DMS53 treated with DMSO at 0.1 percent for 48 hours (cell line): ENCODE results near the gene SMCO4.
"Not testable (repeated sequence)": the region's sequence is repeated elsewhere in the genome, so short reads cannot be mapped to it uniquely, and the experiment has no call there.

Source experiments
- DNase-seq: peaks from one replicate; lab custom pipeline; 2025; ENCODE audit not compliant: unreplicated experiment; lab: John Stamatoyannopoulos, UW

SMCO4 gene

DNA sequence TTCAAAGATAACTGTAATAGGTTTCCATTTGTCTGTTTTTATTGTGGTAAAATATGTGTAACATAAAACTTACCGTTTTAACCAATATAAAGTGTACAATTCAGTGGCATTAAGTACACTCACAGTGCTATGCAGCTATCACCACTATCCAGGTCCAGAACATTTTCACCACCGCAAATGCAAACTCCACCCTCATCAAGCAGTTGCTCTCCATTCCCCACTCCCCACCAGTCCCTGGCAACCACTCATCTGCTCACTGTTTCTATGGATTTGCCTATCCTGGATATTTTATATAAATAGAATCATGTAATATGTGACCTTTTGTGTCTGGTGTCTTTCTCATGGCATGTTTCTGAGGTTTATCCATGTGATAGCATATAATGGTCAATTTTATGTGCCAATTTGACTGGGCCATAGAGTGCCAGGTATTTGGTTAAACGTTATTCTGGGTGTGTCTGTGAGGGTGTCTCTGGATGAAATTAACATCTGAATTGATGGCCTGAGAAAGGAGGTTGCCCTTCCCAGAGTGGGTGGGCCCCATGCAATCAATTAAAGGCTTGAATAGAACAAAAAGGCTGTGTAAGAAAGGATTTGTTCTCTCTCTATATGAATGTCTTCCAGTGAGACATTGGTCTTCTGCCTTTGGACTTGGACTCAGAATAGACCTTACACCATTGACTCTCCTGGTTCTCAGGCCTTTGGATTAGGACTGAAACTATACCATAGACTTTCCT is 17.2 kb upstream of the SMCO4 start:
- no peak for DNase-seq

DNA sequence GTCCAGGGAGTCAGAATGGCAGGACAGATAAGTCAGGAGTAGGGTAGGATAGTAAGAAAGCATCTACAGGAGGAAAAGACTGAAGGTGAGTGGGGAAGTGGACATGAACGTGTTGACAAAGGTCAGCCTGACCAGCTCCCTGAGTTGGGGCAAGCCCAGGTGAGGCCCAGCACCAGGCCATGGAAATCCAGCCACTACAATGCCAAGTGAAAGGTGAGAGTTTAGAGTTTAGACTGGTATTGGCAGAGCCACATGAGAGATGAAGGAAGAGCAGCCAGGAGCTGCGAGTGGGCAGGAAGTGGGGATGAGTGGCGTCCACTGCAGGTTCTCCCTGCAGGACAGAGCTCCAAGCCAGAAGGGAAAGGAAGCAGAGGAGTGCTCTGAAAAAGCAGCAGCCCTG is 16.5 kb upstream of the SMCO4 start:
- DNase-seq = no peak

DNA sequence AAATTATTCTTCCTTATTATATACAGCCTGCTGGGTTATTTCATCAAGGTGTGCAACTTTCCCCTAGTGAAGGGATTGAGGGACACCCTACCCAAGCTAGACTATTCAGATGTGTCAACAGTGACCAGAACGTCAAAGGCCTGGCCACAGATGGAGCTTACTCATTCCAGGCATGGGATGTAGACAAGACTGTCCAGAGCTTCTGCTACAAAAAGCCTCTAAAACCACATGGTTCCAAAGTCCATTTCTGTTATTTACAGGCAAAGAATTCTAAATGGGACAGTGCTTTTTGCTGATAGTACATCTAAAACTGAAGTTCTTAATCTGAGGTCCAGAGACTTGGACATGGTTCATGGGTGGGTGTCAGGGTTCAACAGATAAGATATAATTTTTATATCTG is 9.7 kb upstream of the SMCO4 start:
- DNase-seq = no peak

DNA sequence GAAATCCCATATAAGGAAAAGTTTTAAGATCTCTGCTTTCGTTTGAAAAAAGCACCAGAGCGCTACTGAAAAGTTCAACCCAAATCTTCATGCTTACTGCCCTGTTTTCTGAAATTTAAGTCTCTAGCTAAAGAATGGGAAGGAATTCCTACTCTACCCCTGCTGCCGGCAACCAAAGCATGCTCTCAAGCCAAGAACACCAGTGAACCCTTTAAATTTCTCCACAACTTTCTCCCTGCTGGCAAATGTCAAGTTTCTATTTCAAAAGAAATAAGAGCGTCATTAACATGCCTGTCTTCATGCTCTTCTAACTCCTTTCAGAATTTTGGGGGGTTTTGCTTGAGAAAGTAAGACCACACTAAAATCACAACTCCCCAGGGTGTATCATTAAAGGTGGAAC is 6.8 kb upstream of the SMCO4 start:
- no peak for DNase-seq

DNA sequence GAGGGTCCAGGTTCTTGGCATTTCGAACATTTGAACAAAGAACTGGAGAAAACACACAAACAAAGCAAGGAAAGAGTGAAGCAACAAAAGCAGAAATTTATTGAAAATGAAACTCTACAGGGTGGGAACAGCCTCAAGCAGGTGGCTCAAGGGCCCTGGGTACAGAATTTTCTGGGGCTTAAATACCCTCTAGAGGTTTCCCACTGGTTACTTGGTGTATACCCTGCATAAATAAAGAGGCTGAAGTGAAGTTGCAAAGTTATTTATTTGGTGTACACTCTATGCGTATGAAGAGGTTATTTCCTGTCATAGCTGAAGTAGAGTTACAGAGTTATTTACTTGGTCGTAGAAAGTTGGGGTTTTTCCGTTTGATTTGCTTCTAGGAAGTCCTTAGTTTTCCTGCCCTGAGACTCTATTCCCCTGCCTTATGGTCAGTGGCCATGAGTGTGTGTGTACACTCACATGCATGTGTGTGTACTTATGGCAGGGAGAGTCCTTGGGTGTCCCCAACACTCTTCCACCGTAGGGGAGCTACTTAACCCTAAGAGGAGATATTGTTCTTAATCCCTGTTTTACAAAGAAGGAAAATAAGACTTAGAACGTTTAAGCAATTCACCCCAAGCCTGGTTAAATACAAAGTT is 5.6 kb upstream of the SMCO4 start:
- DNase-seq = no peak

DNA sequence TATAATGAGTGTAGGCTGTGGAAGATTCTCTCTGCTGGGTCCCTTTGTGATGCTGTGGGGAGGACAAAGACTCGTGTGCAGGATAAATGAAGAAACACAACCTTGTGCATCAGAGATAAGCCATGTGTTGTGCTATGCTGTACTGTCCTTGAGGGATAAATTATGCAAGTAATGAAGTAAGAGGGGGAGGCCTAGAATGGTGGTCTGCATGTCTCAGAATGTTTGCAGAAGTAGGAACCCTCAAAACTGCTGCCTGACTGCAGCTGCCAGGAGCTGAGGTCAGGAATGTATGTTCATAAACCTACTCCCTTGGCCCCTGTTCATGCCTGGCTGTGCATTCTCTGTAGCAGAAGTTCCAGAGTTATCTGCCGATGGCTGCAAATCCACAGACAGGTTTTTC is 4.6 kb upstream of the SMCO4 start:
- DNase-seq = no peak

DNA sequence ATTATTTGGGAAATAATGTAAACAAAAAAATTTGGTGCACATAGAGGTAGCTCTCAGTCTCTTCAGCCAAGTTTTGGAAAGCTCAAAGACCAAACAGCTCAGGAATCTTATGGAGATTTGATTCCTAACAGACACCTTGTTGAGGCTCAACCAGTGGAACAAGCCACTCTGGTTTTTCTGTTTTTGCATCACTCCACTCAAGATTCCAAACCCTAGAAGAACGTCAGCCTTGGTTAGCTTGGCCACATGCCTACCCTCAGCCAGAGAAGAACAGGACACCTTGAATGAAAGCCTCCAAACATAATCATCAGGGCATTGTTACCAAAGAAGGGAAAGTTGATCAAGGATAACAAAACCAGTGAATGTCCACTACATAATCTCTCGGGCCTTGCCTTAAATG is 3.8 kb upstream of the SMCO4 start:
- DNase-seq = no peak

DNA sequence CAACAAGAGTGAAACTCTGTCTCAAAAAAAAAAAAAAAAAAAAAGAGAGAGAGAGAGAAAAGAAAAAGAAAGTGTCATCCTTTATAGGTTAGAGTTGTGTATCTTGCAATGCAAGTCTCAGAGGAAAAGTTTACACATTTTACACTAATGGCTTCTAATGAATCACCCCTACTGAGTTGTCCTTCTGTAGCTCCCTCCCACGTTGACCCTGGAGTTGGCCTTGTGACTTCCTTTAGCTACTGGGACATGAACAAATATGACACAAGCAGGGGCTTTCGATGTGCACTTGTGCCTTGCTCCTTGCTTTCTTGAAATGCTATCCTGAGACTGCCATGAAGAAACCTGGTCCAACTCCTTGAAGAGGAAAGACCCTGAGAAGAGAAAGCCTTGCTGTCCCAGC is 2.4 kb upstream of the SMCO4 start:
- DNase-seq = no peak

DNA sequence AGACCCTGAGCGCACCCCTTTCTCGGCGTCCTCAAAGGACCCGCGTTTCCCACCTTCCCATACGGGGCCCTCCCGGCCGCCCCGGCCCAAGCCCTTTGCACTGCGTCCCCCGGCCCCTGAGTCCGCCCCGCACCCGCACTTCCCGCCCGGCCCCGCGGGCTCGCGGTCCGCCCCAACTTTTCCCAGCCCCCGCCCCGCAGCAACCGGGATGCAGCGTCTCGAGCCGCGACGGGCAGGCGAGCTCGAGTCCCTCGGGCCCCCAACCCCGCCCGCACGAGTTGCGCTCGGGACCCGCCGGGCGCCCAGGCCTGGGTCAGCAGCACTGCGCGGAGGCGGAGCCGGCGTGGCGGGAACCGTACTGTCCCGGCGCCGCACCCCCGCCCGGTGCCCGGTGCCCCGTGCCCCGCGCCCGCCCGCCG is 371 bp downstream of the SMCO4 start:
- no peak for DNase-seq

DNA sequence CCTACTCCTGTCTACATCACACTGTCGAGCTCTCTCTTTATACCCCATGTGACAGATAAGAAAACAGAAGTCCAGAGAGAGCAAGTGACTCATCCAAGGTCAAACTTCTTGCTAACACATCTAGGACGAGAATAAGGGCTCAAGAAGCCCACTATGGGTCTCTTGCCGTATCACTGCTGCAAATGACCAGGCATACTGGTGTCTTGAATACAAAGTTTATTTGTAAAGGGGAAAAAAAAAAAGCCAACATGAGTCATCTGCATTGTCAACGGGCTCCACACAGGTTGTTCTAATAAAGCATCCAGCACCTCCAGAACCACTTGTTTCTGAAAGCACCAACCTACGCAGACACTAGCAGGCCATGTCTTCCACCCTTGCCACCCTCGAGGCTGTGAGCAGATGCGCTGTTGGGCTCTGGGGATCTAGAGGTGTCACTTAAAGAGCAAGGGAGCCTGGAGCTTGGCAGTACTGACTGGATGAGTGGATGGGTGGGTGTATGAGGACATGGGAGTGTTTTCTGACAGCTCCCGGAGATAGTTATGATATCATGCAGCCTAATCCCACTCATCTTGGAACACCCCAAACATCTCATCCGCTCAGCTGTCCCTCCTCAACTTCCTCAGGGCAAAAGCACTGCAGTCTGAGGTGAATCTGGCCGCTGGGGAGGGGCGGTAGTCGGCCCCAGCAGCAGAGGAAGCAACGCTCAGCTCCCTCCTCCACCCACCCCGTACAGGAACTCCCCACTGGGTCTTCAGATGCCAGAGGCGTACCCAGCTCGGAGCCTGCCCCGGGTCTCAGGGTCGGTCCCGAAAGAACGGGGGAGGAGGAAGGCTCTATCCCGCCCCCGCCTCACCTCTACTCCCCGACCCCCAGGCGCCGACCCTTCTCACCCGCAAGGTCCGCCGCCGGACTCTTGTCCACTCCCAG is 1.0 kb downstream of the SMCO4 start:
- DNase-seq = peak; percentile 89

DNA sequence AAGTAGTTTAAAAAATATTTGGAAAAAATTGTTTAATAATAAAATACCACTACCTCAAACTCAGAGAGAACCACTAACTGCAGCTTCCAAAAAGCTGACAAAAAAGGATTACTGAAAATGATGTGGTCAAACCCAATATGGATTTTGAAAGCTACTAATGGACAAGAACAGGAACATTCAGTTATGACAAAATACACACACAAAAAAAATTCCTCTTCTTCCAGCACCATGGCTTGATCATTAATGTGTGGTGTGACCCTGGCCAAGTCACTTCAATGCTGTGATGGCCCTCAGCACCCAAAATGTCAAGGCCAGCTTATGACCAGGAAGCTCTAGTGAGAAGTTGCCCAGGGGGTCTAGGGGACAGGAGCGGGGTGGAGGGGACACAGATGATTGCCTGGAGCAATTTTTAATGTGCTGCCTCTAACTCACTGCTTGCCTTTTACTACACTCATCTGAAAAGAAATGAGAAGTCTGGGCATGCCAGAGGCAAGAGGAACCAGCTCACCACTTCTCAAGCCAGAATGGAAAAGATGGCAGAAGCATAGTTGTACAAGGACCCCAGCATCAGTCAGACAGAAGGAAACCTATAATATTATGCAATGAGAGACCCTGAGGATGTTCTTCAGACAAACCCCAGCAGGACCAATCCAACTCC is 2.2 kb downstream of the SMCO4 start:
- no peak for DNase-seq

DNA sequence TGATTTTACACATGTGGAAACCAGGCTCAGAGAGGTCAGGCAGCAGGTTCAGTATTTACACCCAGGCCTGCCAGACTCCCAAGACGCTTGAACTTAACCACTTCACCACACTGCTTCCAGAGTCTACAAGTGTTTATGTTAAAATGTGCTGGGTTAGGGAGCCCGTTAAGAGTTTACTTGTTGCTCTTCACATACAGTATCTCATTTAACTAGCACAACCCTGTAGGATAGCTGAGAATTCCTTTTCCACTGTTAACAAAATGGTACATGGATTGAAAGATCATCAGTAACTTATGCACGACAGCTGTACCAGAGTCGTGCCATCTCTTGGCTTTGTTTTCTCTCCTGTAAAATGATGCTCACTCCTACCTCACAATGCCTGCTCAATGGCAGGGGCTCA is 2.9 kb downstream of the SMCO4 start:
- DNase-seq = no peak

DNA sequence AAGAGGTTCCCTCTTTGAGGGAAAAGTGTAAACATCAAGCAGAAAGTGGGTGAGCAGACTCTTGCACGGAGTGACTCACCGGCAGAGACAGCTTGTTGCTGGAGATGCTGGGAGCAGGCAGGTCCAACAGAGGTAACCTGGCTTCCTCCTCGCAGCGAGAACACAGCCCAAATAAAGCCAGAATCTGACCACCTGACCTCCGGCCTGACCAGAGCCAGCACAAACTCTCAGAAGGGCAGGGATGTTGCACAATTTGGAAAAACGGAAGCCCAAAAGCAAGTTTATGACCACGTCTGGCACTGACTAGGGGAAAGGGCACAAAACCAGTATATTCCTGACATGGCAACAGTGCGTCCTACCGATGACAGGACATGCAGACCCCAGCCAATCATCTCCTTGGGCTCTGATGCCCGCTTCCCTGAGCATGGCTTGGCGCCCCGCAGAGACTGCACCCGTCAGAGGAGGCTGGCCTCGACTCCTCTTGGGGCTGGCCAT is 5.4 kb downstream of the SMCO4 start:
- DNase-seq = peak; percentile 64

DNA sequence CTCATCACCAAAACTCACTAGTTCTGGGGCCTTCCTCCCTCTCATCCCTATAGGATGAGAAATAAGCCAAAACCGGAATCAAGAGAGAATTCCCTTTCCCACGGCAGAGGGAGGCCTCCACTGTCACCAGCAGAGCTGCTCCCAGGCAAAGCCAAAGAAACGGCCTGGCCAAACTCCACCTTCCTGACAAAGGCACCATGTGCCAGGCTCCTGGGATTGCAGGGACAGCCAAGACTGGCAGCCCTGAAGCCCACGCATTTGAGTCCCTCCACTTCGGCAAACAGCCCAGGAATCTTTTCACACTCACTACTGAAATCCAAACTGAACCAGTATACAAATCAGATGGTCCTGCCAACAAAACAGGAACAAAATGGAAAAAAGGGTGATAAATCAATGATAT is 6.1 kb downstream of the SMCO4 start:
- no peak for DNase-seq

DNA sequence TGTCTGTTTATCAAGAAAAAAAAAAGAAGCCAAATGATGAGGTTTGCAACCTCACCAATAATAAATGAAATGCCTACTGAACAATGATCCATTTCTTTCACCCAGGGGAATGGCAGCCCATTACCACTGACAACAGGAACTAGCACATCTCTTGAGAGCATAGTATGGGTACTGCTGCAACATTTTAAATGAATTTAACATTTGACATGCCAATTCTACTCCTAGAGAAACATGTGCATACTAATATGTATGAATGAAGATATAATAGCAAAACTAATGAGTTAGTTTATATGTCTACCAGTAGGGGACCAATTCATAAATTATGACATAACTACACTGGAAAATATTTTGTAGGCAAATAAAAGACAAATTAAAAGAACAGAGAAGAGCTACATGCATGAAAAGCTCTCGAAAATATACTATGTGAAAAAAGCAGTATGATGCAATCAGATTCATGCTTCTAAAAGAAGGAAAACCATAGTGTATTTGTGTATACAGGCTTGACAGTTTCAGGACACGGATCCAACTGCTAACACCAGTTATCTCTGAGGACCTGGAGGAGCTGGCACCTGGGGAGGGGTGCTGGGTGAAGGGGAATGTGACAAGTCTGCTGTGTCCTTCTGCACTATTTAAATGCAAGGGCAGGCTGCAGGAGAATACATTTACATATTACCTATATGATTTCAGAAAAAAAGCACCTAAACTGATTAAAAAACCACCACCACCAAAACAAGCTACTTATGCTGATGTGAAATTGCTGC is 6.9 kb downstream of the SMCO4 start:
- no peak for DNase-seq

DNA sequence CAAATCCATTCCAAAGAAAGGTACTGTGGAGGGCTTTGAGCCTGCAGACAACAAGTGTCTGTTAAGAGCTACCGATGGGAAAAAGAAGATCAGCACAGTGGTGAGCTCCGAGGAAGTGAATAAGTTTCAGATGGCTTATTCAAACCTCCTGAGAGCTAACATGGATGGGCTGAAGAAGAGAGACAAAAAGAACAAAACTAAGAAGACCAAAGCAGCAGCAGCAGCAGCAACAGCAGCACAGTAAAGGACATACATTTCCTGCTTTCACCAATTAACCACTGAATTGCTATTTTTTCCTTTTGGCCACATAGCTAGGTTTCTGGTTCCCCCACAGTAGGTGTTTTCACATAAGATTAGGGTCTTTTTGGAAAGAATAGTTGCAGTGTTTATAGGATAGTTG is 7.6 kb downstream of the SMCO4 start:
- DNase-seq = not testable (repeated sequence)

DNA sequence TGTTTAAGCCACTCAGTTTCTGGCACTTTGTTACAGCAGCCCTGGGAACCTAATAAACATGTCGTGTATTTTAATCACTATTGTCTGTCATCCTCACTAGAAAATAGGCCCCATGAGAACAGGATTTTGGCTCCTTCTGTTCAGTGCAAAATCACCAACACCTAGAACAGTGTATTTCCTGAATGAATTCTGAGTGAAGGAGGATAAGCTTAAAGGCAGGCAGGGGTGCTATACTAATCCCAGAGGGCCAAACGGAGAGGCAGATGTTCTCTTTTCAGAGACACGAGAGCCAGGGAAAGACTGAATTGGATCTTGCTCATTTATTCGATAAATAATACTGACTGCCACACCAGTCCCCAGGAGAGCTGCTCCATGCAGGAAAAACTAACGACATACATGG is 10.4 kb downstream of the SMCO4 start:
- DNase-seq = no peak

DNA sequence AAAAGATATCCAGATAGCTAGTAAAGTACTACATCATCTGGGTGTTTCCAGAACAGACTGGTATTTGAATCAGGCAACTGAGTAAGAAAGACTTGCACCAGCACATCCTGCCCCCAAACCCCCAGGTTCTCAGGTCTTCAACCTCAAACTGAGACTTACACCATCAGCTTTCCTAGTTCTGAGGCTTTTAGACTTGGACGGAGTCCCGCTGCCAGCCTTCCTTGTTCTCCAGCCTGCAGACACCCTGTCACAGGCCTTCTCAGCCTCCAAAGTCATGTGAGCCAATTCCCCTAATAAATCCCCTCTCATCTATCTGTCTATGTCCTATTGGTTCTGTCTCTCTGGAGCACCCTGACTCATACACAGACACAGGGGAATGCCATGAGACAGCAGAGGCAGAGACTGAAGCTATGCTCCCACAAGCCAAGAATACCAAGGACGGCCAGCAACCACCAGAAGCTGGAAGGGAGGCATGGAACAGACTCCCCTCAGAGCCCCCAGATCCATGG is 10.9 kb downstream of the SMCO4 start:
- no peak for DNase-seq

DNA sequence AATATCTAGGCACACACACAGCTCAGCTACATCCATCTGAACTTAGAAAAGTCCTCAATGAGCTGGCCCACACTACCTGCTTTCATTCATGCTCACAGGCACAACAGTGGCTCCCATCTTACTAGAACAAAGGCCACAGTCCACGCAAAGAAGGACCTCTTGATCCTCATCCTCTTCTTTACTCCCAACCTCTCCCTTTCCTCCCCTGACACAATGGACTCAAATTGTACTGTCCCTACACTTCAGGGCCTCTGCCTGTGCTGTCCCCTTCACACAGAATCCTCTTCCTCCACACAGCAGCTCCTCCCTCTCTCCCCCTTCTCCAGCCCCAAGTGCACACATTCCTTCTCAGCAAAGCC is 12.7 kb downstream of the SMCO4 start:
- no peak for DNase-seq

DNA sequence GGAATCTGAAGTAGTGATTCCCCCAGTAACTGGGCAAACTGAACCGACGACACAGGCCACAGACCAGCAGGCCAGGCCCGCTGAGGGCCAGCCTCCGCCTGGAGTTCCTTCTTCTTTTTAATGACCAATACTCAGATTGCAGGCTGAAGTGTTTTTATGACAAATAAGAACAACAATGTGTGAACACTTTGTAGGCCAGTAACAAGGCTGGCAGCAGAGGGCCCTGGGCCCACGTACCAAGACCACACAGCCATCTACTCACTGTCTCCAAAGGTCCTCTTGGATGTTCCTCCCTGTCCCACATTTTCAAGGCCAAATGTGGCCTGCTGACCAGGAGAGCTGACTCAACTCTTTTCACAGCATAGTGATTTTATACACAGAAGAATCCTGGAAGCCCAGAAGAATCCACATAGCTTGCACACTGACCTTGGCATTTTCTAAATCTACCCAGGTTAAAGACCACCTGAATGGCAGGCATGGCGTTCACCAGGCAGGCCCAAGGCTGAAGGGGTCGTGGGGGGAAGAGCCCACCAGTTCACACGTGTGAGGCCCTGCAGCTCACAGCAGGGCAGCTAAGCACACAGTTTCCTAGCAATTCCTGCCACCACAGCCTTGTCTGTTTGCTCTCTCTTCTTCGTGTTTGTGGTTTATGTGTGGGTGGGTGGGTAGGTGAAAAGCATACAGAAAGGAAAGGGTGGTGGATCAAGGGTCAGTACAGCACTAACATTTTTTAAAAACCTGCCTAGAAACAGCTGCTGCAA is 13.3 kb downstream of the SMCO4 start:
- no peak for DNase-seq
